CD4-positive, alpha-beta T cell treated with Interleukin-10 for 1 hour (primary cell): Measurements from ENCODE around the gene CCDC138.

Source experiments
- DNase-seq: peaks from one replicate; pipeline ENCODE4 v3.0.0-alpha.2; 2020

The CCDC138 gene

GRCh38 chr2:108919571-108920373 lies 133.2 kb downstream of the CCDC138 start:
- DNase-seq, result no peak

GRCh38 chr2:108920686-108921085 lies 134.1 kb downstream of the CCDC138 start:
- no peak for DNase-seq

GRCh38 chr2:108921096-108922030 lies 134.8 kb downstream of the CCDC138 start:
- DNase-seq, result no peak

- DNase-seq, result no peak
Observed at GRCh38 chr2:108922141-108922915, 135.8 kb downstream of the CCDC138 start.

GRCh38 chr2:108923019-108923700 lies 136.6 kb downstream of the CCDC138 start:
- DNase-seq, result no peak

GRCh38 chr2:108923736-108924579 lies 137.4 kb downstream of the CCDC138 start:
- DNase-seq, result no peak

- no peak for DNase-seq
Observed at GRCh38 chr2:108924580-108925251, 138.1 kb downstream of the CCDC138 start.

- no peak for DNase-seq
Observed at GRCh38 chr2:108925286-108925685, 138.7 kb downstream of the CCDC138 start.

GRCh38 chr2:108925735-108926134 lies 139.2 kb downstream of the CCDC138 start:
- no peak for DNase-seq
